D721Med (cell line): Measurements from ENCODE around the gene CAMK2A.

Source experiments
- DNase-seq: peaks from one replicate; pipeline ENCODE4 v3.0.0; 2011; ENCODE audit warnings: low spot score; ENCODE audit not compliant: insufficient read length
- FAIRE-seq: peaks from 2 replicates; lab custom pipeline; 2011; peaks lifted over from hg19 to GRCh38; lab: Jason Lieb, UNC
- CTCF ChIP-seq: IDR thresholded peaks from 2 replicates; pipeline ENCODE4 v1.5.1; 2012; ENCODE audit warnings: mild to moderate bottlenecking, control low read depth; ENCODE audit not compliant: insufficient read depth; ENCODE audit errors: missing control alignments

Gene CAMK2A

GRCh38 chr5:150179019-150179620 is 110.5 kb downstream of the CAMK2A start:
- TF ChIP-seq CTCF: no peak
- FAIRE-seq (no peak), DNase-seq (no peak)

- no peak for DNase-seq
- FAIRE-seq: no peak
- TF ChIP-seq CTCF: no peak
Measured at GRCh38 chr5:150178262-150178661, 111.3 kb downstream of the CAMK2A start.

GRCh38 chr5:150177721-150178120 is 111.9 kb downstream of the CAMK2A start:
- no peak for DNase-seq
- no peak for FAIRE-seq
- no peak for TF ChIP-seq CTCF

GRCh38 chr5:150176745-150177477 is 112.7 kb downstream of the CAMK2A start:
- no peak for TF ChIP-seq CTCF
- DNase-seq: no peak
- FAIRE-seq: no peak

GRCh38 chr5:150175536-150175935 is 114.0 kb downstream of the CAMK2A start:
- FAIRE-seq: no peak
- DNase-seq: no peak
- TF ChIP-seq CTCF: peak; percentile 34

GRCh38 chr5:150175076-150175475 is 114.5 kb downstream of the CAMK2A start:
- no peak for DNase-seq
- no peak for FAIRE-seq
- TF ChIP-seq CTCF: no peak

- FAIRE-seq (no peak), DNase-seq (no peak)
Measured at GRCh38 chr5:150174285-150174684, 115.3 kb downstream of the CAMK2A start.

More at GRCh38 chr5:150174285-150174684, 115.3 kb downstream of the CAMK2A start:
- no peak for TF ChIP-seq CTCF
